GM21423 (cell line): ENCODE results near the gene KIAA0930.

Experiments used
- ATAC-seq: cut with Tn5 transposase; IDR thresholded peaks from one replicate; pipeline ENCODE4 v1.9.1; 2021; ENCODE audit warnings: mild to moderate bottlenecking, moderate library complexity; ENCODE audit not compliant: unreplicated experiment

KIAA0930 gene

DNA sequence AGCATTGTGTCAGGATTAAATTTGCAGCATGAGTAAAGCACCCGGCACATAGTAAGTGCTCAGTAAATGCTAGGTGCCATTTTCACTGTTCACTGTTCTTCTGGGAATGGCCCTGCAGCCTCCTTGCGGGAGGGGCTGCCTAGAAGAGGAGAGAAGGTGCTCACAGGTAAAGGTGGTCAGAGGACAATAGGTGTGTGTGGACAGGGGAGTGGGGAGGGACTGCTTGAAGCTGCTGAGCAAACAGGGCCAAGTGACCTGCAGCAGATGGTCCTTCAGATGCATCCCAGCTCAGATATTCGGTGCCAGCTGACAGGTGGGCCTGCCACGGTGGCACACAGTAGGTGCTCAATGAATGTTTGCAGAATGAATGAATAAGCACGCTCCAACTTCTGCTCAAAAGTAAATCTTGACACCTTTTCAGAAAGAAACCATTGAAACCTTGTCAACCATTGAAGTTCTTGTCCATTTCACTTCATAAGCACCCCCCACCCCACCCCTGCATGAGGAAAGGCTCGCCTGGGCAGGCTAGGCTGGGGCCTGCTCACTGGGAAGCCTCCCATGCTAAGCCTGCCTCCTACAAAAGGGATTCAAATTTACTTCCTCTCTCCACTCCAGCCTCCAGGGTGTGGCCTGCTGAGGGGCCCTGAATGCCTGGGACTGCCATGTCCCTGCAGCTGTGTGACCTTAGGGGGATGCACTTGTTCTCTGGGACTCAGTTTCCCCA lies 1.6 kb downstream of the KIAA0930 start:
- no peak for ATAC-seq

GRCh38 chr22:45238076-45238956 lies 2.4 kb downstream of the KIAA0930 start:
- no peak for ATAC-seq

DNA sequence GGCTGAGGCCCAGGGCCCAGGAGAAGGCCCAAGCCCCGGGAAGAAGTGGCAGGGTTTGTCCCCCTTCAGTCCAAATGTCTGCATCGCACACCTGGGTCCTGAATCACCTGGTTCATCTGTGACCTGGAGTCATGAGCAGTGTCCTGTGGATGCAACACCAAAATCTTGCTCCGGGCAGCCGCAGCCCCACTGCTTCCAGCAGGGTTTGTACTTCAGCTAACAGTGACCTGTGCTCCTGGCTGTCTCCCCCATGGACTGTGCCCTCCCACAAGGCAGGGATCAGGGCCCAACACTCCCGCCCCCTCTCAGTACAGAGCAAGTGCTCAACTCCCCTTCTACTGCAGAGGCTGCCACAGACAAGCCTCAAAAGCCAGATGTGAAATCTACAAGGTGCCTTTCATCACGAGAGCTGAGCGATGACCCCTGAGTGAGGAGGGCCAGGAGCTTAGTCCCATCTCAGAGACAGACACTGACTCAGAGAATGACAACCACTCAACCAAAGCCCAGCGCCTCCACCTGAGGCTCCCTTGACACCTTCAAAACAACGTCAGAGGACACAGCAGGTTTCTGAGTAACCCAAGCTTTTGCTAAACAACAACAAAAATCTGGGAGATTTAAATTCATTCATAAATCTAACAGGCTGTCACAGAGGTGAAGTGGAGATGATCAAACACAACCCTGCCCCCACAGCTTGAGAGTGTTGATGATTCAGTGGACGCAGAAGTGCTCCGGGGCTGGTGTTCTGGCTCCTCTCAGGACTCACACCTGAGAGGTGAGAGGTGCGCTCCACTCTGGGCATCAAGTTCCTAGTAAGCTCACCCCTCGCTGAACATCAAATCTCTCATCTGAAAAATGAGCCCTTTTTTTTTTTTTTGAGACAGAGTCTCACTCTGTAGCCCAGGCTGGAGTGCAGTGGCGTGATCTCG lies 3.4 kb downstream of the KIAA0930 start:
- no peak for ATAC-seq

DNA sequence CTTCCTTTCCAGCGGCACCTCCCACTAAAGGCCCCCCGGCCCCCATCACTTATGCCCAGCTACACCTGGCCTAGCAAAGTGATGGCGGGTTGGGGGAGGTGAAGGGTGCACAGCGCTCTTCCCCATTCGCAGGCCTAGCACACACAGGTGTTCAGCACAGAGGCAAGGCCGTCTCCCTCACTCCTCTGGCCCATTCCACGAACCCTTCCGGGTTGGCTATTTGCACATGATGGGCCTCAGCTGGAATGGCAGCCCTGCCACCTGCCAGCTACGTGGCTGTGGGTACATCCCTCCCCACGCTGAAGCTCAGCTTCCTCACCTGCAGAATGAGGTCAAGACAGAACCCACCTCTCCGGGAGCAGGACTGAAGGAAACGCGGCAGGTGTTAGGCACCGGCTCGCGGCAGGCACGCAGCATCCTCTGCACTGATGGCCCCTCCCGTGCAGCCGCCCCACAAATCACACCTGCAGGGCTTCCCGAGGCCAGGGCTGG lies 4.8 kb downstream of the KIAA0930 start:
- ATAC-seq: peak; percentile 11

- ATAC-seq: peak; percentile 58
Measured at GRCh38 chr22:45235101-45235777, 5.5 kb downstream of the KIAA0930 start.

GRCh38 chr22:45233827-45234226 lies 6.9 kb downstream of the KIAA0930 start:
- no peak for ATAC-seq

GRCh38 chr22:45233386-45233785 lies 7.3 kb downstream of the KIAA0930 start:
- no peak for ATAC-seq

GRCh38 chr22:45231293-45231692 lies 9.4 kb downstream of the KIAA0930 start:
- no peak for ATAC-seq

DNA sequence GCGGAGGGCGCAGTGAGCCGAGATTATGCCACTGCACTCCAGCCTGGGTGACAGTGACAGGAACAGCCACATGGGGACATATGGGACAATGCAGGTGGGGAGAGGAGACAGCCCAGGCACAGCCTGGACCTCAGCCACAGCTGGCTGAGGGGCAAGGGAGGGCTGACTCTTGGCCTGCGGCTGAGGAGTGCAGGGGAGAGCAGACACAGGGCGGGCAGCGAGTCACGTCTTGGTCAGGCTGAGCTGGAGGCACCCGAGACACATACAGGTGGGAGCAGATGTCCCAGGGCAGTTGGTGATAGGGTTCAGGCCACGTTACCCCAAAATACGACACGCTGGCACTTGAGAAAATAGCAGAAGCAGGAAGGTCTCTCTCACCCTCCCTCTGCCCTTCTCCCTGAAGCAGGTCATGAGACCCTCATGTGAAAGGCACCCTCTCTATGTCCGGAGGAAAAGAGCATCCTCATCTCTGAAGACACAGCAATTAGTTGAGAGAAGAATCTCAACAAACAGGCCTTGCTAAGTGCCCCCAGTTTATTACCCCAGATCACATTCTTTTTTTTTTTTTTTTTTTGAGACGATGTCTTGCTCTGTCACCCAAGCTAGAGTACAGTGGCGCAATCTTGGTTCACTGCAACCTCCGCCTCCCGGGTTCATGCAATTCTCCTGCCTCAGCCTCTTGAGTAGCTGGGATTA lies 10.5 kb downstream of the KIAA0930 start:
- no peak for ATAC-seq

- ATAC-seq: no peak
Measured at GRCh38 chr22:45229181-45229580, 11.5 kb downstream of the KIAA0930 start.

- ATAC-seq: no peak
Measured at GRCh38 chr22:45228401-45228754, 12.3 kb downstream of the KIAA0930 start.

DNA sequence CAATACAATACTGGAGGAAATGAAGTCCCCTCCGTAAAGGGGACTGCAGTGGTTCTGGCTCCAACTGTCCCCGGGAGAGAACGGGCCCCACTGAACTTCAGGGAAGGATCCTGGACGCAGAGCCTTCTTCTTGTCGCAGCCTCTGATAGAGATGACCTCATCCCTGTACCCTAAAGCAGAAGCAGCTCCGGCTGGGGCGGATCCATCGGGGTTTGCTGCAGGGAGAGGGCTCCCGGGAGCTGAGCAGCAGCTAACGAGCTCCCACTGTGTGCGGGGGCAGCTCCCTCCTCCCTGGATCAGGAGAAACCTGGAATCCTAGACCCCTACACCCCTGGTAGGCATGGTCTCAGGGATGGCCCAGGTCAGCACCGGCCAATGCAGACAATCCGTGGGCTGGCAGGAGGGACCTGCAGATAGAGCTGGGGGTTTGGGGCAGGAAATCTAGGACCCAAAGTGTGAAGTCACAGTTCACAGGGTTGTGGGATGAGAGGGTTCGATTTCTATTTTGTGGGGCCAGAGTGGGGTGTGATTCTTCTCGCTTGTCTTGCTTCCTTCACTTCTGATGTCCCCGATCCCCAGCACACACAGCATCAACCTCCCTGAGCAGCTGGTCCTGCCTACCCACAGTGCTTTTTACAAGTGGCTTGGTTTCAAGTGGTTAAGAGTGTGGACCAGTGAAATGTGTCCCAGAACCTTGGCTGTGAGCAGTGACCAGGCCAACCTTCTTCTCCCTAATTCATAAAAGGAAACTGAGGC lies 12.9 kb downstream of the KIAA0930 start:
- ATAC-seq: no peak

GRCh38 chr22:45226503-45227186 lies 14.0 kb downstream of the KIAA0930 start:
- no peak for ATAC-seq

DNA sequence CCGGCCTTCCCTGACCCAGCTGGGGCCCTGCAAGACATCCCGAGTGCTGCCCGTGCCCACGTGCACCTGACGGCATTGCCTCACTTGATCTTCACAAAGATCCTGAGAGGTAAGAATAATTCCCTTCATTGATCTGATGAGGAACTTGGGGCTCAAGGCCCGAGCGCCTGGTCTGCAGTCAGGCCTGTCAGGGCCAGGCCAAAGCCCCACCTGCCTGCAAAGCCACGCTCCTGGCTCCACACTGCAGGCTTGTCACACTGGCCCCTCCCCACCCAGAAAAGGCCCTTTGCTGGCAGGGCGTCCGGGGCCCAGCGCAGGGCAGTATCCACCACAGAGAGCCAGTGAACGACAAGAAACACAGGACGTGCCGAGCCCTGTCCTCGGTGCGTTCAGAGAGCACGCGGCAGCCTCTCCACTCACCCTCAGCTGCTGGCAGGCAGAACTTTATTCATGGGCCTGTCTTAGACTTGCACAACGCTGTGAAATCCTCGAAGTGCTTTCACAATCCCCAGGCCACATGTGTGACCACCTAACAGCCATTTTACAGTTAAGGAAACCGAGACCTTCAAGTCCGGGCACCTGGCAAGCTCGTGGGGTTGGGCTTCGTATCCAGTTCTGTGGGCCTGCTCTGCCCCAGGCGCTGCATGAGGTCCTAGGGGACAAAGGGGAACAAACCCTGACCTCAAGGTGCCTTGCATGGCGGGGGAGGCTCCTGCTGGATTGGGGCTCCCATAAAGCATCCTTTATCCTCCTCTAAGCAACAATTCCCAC lies 14.8 kb downstream of the KIAA0930 start:
- ATAC-seq: no peak

DNA sequence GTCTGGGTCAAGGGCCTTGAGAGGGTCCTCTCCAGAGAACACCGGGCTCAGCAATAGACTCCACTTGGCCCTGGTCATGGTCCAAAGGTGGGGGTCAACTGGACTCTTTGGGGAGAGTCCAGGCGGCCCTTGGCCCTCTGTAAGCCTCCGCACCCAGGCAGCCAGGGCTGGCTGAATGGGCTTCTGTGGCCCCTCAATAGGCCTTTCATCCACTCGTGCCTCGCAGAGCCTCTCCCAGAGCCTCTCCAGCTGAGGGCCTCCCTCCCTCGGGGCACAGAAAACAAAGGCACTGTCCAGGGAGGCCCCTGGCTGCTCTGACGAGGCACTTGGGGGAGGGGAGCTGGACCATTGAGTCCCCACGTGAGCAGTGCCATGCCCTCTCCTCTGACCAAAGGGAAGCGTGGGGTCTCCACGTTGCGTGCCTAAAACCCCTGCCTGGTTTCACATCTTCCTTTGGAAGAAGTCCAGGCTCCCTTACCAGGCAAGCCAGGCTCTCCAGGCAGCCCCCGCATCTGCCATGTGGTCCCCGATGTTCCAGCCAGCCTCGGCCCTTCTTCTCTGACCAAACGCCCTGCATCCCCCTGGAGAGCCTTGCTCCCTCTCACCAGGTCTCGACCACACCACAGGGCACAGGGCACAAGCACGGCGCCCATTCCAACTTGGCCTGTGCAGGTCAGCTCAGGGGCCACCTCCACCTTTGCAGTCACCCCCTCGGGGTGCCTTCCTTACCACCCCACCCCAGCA lies 15.5 kb downstream of the KIAA0930 start:
- ATAC-seq: no peak

DNA sequence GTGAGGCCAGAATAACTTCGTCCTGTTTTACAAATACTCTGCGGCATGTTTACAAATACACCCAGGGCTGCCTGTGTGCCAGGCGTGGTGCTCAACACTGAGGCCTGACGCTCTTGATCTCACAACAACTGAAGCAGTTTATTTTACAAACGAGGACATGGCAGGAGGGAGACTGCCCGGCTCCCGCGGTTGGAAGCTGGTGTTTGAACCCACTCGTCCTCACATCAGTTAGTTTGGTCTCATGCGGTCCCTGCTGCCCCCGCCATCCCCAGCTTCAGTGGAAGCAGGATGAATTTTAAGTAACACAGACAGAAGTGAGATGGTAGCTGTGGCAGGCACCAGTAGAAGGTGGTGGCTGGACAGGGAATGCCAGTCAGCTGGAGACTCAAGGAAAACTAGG lies 16.4 kb downstream of the KIAA0930 start:
- ATAC-seq: no peak
